ENCODE data around the gene TXNRD1.

Gene TXNRD1

DNA sequence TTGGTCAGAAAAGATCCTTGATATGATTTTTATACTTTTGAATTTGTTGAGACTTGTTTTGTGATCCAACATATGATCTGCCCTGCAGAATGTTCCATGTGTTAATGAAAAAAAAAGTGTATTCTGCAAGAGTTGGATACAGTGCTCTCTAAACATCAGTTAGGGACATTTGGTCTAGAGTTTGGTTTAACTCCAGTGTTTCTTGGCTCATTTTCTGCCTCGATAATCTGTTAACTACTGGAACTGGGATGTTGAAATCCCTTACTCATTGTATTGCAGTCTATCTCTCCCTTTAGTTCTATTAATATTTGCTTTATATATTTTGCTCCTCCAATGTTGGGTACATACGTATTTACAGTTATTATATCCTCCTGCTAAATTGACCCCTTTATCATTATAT is 18.3 kb upstream of the TXNRD1 start:
- Histone ChIP-seq H2AK5ac (ENCODE audit: low read length) (no peak overlapping the region), H3K9ac (ENCODE audit: low read length) (no peak overlapping the region), H3K4me2 (ENCODE audit: low read length) (no peak overlapping the region), H4K5ac (ENCODE audit: low read length) (no peak overlapping the region), H2BK5ac (ENCODE audit: low read length) (no peak overlapping the region), H3K4me3 (ENCODE audit: low read length) (no peak overlapping the region), H3K56ac (ENCODE audit: low read length) (no peak overlapping the region), H3K36me3 (ENCODE audit: control insufficient read depth, insufficient read depth, low read length) (no peaks in the 10 kb centered on the region), H2BK120ac (ENCODE audit: low read depth, low read length) (no peak overlapping the region), H4K8ac (ENCODE audit: low read depth, low read length) (no peak overlapping the region), H3K4me1 (ENCODE audit: control insufficient read depth, low read depth, low read length) (no peaks in the 10 kb centered on the region), H3K27ac (ENCODE audit: low read depth, low read length) (no peak overlapping the region), H2BK15ac (replicated peaks; ENCODE audit: low read depth) (no peak overlapping the region), H3K27me3 (ENCODE audit: insufficient read depth, low read length, poor library complexity) (no peaks in the 10 kb centered on the region), H3K18ac (ENCODE audit: low read length) (no peak overlapping the region), H3K79me1 (ENCODE audit: low read length) (no peaks in the 10 kb centered on the region), H3K23ac (ENCODE audit: low read length) (no peak overlapping the region), H3K4ac (ENCODE audit: low read depth, low read length) (no peak overlapping the region), H3K79me2 (ENCODE audit: control insufficient read depth, insufficient read depth, low read length) (no peaks in the 10 kb centered on the region)
- DNase-seq, result no peak
- WGBS (ENCODE audit: extremely low coverage, insufficient coverage, low lambda C conversion rate), result no CpG with 5 or more reads among the region's 2 CpGs

DNA sequence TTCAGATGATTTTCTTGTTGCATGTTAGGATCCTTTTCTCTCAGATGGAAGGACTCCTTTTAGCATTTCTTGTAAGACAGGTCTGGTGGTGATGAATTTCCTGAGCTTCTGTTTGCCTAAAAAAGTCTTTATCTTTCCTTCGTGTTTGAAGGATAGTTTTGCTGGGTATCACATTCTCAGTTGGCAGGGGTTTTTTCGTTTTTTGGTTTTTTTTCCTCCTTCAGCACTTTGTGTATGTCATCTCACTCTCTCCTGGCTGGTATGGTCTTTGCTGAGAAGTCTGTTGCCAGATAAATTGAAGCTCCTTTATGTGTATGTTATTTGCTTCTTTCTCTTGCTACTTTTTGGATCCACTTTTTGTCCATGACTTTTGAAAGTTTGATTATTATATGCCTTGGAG is 15.6 kb upstream of the TXNRD1 start:
- H4K5ac ChIP-seq (ENCODE audit: low read length), result no peak overlapping the region
- no peak for DNase-seq
- H2BK120ac ChIP-seq (ENCODE audit: low read depth, low read length), result no peak overlapping the region
- no peak overlapping the region for H3K18ac ChIP-seq (ENCODE audit: low read length)
- H3K27ac ChIP-seq (ENCODE audit: low read depth, low read length), result no peak overlapping the region
- H2AK5ac ChIP-seq (ENCODE audit: low read length), result no peak overlapping the region
- no peak overlapping the region for H3K4me2 ChIP-seq (ENCODE audit: low read length)
- no peak overlapping the region for H3K4ac ChIP-seq (ENCODE audit: low read depth, low read length)
- no peaks in the 10 kb centered on the region for H3K36me3 ChIP-seq (ENCODE audit: control insufficient read depth, insufficient read depth, low read length)
- H3K56ac ChIP-seq (ENCODE audit: low read length), result no peak overlapping the region
- WGBS (ENCODE audit: extremely low coverage, insufficient coverage, low lambda C conversion rate), result no CpG with 5 or more reads among the region's 2 CpGs
- H3K27me3 ChIP-seq (ENCODE audit: insufficient read depth, low read length, poor library complexity), result no peaks in the 10 kb centered on the region
- H3K79me2 ChIP-seq (ENCODE audit: control insufficient read depth, insufficient read depth, low read length), result no peaks in the 10 kb centered on the region
- no peaks in the 10 kb centered on the region for H3K79me1 ChIP-seq (ENCODE audit: low read length)
- no peak overlapping the region for H2BK15ac ChIP-seq (replicated peaks; ENCODE audit: low read depth)
- no peak overlapping the region for H3K9ac ChIP-seq (ENCODE audit: low read length)
- no peak overlapping the region for H2BK5ac ChIP-seq (ENCODE audit: low read length)
- H4K8ac ChIP-seq (ENCODE audit: low read depth, low read length), result no peak overlapping the region
- no peaks in the 10 kb centered on the region for H3K4me1 ChIP-seq (ENCODE audit: control insufficient read depth, low read depth, low read length)
- no peak overlapping the region for H3K4me3 ChIP-seq (ENCODE audit: low read length)
- no peak overlapping the region for H3K23ac ChIP-seq (ENCODE audit: low read length)

DNA sequence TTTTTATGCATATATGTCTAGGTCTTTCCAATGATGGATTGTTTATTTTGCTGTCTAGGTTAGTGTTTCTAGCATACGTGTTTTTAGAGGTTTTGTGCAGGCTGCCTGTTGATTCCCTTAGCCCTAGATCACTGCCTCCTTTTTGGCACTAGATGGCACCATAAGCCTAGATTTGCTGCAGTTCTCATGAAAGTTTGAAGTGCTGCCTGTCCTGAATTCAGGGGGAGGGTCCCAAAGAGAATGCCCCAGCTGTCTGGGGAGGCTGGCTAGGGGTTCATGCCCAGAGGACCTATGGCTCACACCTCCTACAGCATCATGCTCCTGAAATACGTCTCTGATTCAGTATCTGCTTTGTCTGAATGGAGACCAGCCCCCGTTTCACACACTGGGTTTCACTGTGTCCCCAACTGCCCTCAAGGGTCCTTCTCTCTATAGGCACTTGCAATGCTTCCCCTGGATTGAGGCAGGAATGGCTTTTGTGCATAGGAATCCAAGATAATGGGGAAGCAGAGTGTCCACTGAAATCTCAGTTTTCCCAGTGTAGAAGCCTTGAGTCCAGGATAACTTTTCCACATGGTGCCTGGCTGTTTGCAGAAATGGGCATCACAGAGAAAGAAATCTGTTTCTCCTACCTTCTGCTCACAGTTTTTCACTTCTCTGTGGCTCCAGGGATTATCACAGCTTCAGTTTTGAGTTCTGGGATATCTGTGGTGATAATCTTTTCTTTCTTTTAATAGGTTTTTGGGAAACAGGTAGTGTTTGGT is 14.2 kb upstream of the TXNRD1 start:
- no peak overlapping the region for H4K8ac ChIP-seq (ENCODE audit: low read depth, low read length)
- no peak overlapping the region for H2AK5ac ChIP-seq (ENCODE audit: low read length)
- no peaks in the 10 kb centered on the region for H3K4me1 ChIP-seq (ENCODE audit: control insufficient read depth, low read depth, low read length)
- WGBS (ENCODE audit: extremely low coverage, insufficient coverage, low lambda C conversion rate), result no CpG with 5 or more reads among the region's 3 CpGs
- H3K18ac ChIP-seq (ENCODE audit: low read length), result no peak overlapping the region
- no peak overlapping the region for H2BK5ac ChIP-seq (ENCODE audit: low read length)
- H3K79me1 ChIP-seq (ENCODE audit: low read length), result no peaks in the 10 kb centered on the region
- no peaks in the 10 kb centered on the region for H3K27me3 ChIP-seq (ENCODE audit: insufficient read depth, low read length, poor library complexity)
- H2BK120ac ChIP-seq (ENCODE audit: low read depth, low read length), result no peak overlapping the region
- H3K79me2 ChIP-seq (ENCODE audit: control insufficient read depth, insufficient read depth, low read length), result no peaks in the 10 kb centered on the region
- no peak overlapping the region for H4K5ac ChIP-seq (ENCODE audit: low read length)
- no peak overlapping the region for H3K4me2 ChIP-seq (ENCODE audit: low read length)
- H3K27ac ChIP-seq (ENCODE audit: low read depth, low read length), result no peak overlapping the region
- H3K4me3 ChIP-seq (ENCODE audit: low read length), result no peak overlapping the region
- H3K9ac ChIP-seq (ENCODE audit: low read length), result no peak overlapping the region
- no peak overlapping the region for H3K23ac ChIP-seq (ENCODE audit: low read length)
- H3K36me3 ChIP-seq (ENCODE audit: control insufficient read depth, insufficient read depth, low read length), result no peaks in the 10 kb centered on the region
- H3K56ac ChIP-seq (ENCODE audit: low read length), result no peak overlapping the region
- DNase-seq, result peak; percentile 82
- no peak overlapping the region for H3K4ac ChIP-seq (ENCODE audit: low read depth, low read length)
- no peak overlapping the region for H2BK15ac ChIP-seq (replicated peaks; ENCODE audit: low read depth)

DNA sequence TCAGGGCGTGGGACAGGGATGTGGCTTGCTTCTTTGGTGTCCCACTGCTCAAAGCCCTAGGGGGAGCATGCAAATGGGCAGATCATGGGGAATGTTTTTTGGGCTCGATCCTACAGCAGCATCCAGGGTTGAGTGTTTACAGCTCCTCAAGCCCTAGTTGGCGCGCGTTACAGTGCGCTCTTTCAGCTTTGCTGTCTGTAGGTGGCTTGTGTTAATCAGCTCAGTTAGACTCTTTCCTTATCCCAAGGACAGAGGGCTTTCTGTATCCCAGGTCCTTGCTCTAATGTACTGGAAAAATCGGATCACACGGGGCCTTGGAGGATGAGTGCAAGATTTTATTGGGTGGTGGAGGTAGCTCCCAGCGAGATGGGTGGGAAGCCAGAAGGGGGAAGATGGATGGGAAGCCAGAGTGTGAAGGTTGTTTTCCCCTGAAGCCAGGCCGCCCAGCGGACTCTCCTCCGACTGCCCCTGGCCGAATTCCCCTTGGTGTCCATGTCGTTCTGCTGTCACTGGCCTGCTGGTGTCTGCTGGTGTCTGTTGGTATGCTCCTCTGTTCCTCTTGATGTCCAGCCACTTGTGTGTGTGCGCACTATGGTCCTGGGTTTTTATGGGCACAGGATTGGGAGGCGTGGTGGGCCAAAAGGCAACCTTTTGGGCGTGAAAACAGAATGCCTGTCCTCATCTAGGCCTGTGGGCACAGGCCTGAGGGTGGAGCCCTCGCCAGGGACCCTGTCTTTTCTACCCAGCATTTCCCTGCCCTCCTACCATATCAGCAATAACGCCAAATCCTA is 10.7 kb upstream of the TXNRD1 start:
- no peak overlapping the region for H2BK5ac ChIP-seq (ENCODE audit: low read length)
- H2BK120ac ChIP-seq (ENCODE audit: low read depth, low read length), result no peak overlapping the region
- no peaks in the 10 kb centered on the region for H3K79me2 ChIP-seq (ENCODE audit: control insufficient read depth, insufficient read depth, low read length)
- no peaks in the 10 kb centered on the region for H3K4me1 ChIP-seq (ENCODE audit: control insufficient read depth, low read depth, low read length)
- H3K23ac ChIP-seq (ENCODE audit: low read length), result peak overlapping the region; percentile 66
- no peaks in the 10 kb centered on the region for H3K79me1 ChIP-seq (ENCODE audit: low read length)
- no peak for DNase-seq
- no peak overlapping the region for H3K56ac ChIP-seq (ENCODE audit: low read length)
- no peak overlapping the region for H2AK5ac ChIP-seq (ENCODE audit: low read length)
- no peak overlapping the region for H3K4me2 ChIP-seq (ENCODE audit: low read length)
- H3K4ac ChIP-seq (ENCODE audit: low read depth, low read length), result no peak overlapping the region
- no peak overlapping the region for H3K27ac ChIP-seq (ENCODE audit: low read depth, low read length)
- no peaks in the 10 kb centered on the region for H3K27me3 ChIP-seq (ENCODE audit: insufficient read depth, low read length, poor library complexity)
- H3K36me3 ChIP-seq (ENCODE audit: control insufficient read depth, insufficient read depth, low read length), result no peaks in the 10 kb centered on the region
- no CpG with 5 or more reads among the region's 19 CpGs for WGBS (ENCODE audit: extremely low coverage, insufficient coverage, low lambda C conversion rate)
- H2BK15ac ChIP-seq (replicated peaks; ENCODE audit: low read depth), result no peak overlapping the region
- H3K4me3 ChIP-seq (ENCODE audit: low read length), result no peak overlapping the region
- no peak overlapping the region for H3K9ac ChIP-seq (ENCODE audit: low read length)
- no peak overlapping the region for H3K18ac ChIP-seq (ENCODE audit: low read length)
- no peak overlapping the region for H4K8ac ChIP-seq (ENCODE audit: low read depth, low read length)
- H4K5ac ChIP-seq (ENCODE audit: low read length), result no peak overlapping the region

DNA sequence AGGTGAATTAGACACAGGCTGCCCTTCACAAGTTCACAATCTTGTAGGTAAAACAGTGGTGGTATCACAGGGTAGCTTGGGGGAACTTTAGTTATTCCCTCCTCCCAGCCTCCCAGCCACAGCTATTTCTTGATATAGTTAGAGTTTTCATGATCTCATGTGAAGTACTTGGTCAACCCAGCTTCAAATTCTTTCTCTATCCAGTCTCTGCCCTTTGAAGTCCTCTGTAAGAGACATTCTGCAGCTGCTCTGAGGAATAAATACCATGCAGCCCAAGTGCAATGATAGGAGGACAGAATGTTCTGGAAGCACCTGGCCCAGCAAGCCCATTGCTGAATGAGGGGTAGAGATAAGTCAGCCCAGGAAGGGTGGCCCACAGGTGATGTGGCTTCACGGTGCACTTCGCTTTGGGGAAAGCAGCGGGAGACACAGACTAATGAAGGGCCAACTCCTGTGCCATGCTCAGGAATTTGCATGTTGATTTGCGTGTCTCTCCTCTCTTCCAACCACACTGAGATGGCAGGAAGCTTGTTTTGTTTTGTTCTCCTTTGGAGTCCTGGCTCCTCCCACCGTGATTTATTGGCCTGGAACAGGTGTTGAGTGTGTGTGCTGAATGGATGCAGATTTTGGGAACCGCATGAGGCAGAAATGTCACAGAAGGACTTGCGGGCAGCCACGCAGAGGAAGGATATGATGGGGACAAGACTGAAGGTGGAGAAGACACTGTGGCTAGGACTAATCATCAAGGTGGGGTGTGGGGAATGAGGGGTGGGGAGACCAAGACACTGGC is 8.0 kb upstream of the TXNRD1 start:
- no peak overlapping the region for H3K4me2 ChIP-seq (ENCODE audit: low read length)
- H3K79me2 ChIP-seq (ENCODE audit: control insufficient read depth, insufficient read depth, low read length), result no peaks in the 10 kb centered on the region
- H3K36me3 ChIP-seq (ENCODE audit: control insufficient read depth, insufficient read depth, low read length), result no peaks in the 10 kb centered on the region
- no peaks in the 10 kb centered on the region for H3K27me3 ChIP-seq (ENCODE audit: insufficient read depth, low read length, poor library complexity)
- no peak overlapping the region for H2BK5ac ChIP-seq (ENCODE audit: low read length)
- H4K8ac ChIP-seq (ENCODE audit: low read depth, low read length), result no peak overlapping the region
- no peak overlapping the region for H3K56ac ChIP-seq (ENCODE audit: low read length)
- DNase-seq, result no peak
- H2AK5ac ChIP-seq (ENCODE audit: low read length), result no peak overlapping the region
- H3K4me1 ChIP-seq (ENCODE audit: control insufficient read depth, low read depth, low read length), result no peaks in the 10 kb centered on the region
- H3K79me1 ChIP-seq (ENCODE audit: low read length), result no peaks in the 10 kb centered on the region
- no peak overlapping the region for H3K18ac ChIP-seq (ENCODE audit: low read length)
- no peak overlapping the region for H3K4ac ChIP-seq (ENCODE audit: low read depth, low read length)
- no peak overlapping the region for H3K9ac ChIP-seq (ENCODE audit: low read length)
- H2BK120ac ChIP-seq (ENCODE audit: low read depth, low read length), result no peak overlapping the region
- H4K5ac ChIP-seq (ENCODE audit: low read length), result no peak overlapping the region
- no peak overlapping the region for H3K4me3 ChIP-seq (ENCODE audit: low read length)
- H2BK15ac ChIP-seq (replicated peaks; ENCODE audit: low read depth), result no peak overlapping the region
- no CpG with 5 or more reads among the region's 8 CpGs for WGBS (ENCODE audit: extremely low coverage, insufficient coverage, low lambda C conversion rate)
- H3K27ac ChIP-seq (ENCODE audit: low read depth, low read length), result no peak overlapping the region
- H3K23ac ChIP-seq (ENCODE audit: low read length), result no peak overlapping the region
